D721Med (cell line): ENCODE data around the gene ZSWIM7.
"Not testable (repeated sequence)": the region's sequence is repeated elsewhere in the genome, so short reads cannot be mapped to it uniquely, and the experiment has no call there.

ENCODE experiments used
- DNase-seq: peaks from one replicate; pipeline ENCODE4 v3.0.0; 2011; ENCODE audit warnings: low spot score; ENCODE audit not compliant: insufficient read length
- FAIRE-seq: peaks from 2 replicates; lab custom pipeline; 2011; peaks lifted over from hg19 to GRCh38; lab: Jason Lieb, UNC
- TF ChIP-seq, protein P1 (sequence below): IDR thresholded peaks from 2 replicates; pipeline ENCODE4 v1.5.1; 2012; ENCODE audit warnings: mild to moderate bottlenecking, control low read depth; ENCODE audit not compliant: insufficient read depth; ENCODE audit errors: missing control alignments

Gene ZSWIM7

DNA sequence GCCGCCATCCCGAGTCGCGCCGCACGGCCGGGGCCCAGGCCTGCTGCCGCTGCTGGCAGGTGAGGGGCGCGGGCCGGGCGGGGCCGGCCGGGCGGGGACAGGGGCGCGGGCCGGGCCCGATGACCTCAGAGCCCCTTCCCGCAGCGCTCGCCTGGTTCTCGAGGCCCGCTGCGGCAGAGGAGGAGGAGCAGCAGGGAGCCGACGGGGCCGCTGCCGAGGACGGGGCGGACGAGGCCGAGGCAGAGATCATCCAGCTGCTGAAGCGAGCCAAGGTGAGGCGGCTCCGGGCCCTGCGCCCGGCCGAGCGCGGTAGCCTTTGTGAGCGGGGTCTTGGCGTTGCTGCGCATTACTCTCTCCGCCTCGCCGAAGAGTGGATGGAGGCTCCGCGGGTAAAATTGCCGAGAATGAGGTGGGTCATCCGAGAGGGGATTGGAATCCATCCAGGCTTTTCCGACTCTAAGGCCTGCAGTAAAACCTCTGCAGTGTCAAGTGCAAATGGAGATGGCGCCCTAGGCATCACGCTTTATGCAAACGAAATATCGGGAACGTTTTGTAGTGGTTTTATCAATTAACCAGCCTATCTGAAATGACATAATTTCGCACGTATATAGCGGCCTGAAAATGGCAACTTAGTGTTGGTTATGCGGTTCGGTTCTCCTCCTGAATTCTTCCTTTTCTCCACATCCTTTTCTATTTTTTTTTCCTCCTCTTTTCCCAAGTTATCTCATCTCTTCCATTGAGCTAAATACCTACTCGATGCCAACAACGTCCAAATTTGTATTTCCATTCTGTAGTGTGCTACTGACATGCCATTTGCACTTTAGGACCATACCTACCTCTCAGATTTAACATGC is 697 bp upstream of the ZSWIM7 start:
- DNase-seq = no peak
- FAIRE-seq = no peak
- TF ChIP-seq, protein P1, sequence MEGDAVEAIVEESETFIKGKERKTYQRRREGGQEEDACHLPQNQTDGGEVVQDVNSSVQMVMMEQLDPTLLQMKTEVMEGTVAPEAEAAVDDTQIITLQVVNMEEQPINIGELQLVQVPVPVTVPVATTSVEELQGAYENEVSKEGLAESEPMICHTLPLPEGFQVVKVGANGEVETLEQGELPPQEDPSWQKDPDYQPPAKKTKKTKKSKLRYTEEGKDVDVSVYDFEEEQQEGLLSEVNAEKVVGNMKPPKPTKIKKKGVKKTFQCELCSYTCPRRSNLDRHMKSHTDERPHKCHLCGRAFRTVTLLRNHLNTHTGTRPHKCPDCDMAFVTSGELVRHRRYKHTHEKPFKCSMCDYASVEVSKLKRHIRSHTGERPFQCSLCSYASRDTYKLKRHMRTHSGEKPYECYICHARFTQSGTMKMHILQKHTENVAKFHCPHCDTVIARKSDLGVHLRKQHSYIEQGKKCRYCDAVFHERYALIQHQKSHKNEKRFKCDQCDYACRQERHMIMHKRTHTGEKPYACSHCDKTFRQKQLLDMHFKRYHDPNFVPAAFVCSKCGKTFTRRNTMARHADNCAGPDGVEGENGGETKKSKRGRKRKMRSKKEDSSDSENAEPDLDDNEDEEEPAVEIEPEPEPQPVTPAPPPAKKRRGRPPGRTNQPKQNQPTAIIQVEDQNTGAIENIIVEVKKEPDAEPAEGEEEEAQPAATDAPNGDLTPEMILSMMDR = no peak

DNA sequence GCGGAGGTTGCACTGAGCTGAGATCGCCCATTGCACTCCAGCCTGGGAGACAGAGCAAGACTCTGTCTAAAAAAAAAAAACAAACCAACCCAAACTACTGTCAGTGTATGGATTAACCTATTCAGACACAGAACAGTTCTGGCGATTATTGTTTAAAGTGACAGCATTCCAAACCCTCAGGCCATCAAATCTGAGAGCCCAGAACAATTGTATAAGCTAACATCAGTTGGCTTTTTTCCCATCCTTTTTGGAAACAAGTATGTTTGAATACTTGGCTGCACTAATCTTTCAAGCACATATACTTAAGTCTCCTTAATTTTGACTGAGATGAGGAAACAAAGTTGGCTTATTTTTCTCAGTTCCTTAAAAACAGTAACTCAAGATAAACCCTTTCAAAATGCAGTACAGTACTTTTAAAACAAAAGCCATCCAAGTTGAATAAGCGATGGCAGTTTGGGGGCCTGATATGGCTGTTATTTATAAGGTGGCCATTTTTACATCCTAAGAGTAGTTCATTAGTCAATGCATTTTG is 1.4 kb downstream of the ZSWIM7 start:
- TF ChIP-seq, protein P1 = no peak
- FAIRE-seq (no peak), DNase-seq (no peak)

DNA sequence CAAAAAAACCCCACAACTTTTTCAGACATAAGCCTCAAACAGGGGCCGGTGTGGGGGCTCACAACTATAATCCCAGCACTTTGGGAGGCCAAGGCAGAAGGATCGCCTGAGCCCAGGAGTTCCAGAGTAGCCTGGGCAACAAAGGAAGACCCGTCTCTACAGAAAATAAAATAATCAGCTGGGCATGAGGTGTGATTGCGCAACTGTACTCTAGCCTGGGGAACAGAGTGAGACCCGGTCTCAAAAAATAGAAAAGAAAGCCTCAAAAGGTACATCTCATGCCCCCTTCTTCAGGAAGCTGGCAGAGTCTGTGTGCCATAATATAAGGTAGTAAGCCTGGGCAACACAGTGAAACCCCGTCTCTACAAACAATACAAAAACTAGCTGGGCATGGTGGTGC is 3.2 kb downstream of the ZSWIM7 start:
- TF ChIP-seq, protein P1 = no peak
- FAIRE-seq (no peak), DNase-seq (no peak)

DNA sequence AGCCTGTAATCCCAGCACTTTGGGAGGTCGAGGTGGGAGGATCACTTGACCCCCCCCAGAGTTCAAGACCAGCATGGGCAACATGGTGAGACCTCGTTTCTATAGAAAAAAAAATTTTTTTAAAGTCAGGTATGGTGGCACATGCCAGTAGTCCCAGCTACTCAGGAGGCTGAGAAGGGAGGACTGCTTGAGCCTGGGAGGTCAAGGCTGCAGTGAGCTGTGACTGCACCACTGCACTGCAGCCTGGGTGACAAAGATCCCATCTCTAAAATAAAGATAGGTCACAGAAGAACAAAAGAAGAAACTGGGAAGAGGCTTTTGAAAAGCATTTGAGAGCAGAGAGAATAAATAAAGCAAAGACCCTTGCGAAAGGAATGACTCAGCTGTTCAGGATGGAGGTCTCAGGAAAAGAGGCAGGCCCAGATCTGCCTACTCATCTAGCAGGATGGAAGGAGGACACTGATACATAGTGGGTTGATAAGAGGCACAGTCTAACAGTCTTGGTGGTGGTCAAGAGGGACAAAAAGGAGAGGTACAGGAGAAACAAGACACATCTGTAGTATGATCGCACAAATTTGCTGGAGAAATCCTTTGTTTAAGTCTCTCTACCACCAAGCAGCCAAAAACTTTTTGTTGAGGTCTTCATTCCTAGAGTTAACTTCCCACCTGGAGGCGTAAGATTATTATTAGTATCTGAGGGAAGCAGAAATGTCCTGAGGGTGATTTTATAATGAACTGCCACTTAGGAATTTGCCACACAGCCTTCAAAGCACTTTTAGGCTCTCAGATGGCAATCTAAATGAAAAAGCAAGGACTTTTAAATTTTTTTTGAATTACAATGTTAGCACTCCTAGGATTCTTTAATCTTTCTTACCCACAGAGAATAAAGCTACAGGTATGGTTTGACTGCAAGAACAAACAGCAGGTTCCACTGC is 17.6 kb downstream of the ZSWIM7 start:
- DNase-seq = no peak
- FAIRE-seq = no peak
- TF ChIP-seq, protein P1 = no peak

DNA sequence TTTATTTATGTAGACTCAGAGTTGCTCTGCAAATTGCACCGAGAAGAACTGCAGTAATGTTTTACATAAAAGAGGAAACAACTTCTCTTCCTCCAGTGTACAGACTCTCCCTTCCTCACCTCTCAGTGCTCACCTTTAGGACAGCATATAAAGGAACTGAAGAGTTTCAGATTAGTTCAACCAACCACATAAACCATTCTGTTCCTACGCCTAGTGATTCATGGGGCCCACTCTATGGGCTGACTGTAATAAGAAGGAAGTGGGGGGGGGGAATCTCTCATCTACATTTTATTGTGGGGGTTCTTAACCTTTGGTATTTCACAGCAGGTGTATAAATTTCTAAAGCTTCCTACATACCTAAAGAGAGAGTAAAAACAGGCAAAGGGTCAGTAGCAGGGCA is 18.3 kb downstream of the ZSWIM7 start:
- FAIRE-seq (no peak), DNase-seq (no peak)
- TF ChIP-seq, protein P1 = no peak

DNA sequence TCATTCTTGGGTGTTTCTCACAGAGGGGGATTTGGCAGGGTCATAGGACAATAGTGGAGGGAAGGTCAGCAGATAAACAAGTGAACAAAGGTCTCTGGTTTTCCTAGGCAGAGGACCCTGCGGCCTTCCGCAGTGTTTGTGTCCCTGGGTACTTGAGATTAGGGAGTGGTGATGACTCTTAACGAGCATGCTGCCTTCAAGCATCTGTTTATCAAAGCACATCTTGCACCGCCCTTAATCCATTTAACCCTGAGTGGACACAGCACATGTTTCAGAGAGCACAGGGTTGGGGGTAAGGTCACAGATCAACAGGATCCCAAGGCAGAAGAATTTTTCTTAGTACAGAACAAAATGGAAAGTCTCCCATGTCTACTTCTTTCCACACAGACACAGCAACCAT is 20.5 kb downstream of the ZSWIM7 start:
- not testable (repeated sequence) for FAIRE-seq, DNase-seq

DNA sequence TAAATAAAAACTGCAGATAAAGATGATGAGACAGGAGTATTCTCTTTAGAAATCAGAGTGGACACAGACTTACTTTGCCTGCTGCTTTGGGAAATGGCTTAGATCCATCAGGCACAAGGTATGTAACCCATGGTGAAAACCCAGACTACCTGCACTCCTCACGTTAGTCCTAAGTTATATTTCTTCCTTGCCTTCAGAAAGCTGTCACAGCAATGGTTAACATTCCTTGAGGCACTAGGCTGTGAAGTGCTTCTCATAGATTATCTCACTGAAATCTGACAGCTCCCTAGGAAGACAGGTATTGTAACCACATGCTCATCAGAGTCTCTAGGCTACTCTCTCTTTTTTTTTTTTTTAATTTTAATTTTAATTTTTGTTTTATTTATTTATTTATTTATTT is 20.9 kb downstream of the ZSWIM7 start:
- DNase-seq (no peak), FAIRE-seq (no peak)
- TF ChIP-seq, protein P1 = no peak
